GM11168 (cell line): ENCODE data around the gene OLFML2A.

Experiments used
- in situ Hi-C: fragments of 300-500 bp; cut with MboI; formaldehyde crosslinking; loops from one replicate; pipeline ENCODE4 v1.12.0; 2022; ENCODE audit warnings: low sequenced_read_pairs; ENCODE audit not compliant: unreplicated experiment

Gene OLFML2A

DNA sequence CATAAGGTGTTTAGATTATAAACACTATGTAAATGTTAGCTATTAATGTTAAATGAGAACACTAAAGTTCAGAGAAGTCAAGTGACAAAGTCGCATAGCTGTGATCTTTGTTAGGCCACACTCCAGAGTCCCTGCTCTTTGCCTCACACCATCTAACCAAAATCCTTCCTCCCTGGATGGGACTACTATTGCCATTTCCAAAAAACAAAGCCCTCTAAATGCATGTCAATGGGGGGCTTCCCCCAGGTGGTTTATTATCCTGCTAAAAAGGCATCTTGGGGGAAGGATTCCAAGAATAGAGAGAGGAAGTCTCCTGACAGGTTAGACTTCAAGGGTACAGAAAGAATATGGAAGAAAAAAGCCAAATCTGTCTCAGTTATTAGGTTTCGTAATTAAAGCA, 16.2 kb upstream of the OLFML2A start:
- in situ Hi-C loops: no loop called here

GRCh38 chr9:124761196-124761595, 15.7 kb upstream of the OLFML2A start:
- in situ Hi-C loops: no loop called here

- in situ Hi-C loops: no loop called here
These were observed 15.2 kb upstream of the OLFML2A start for GRCh38 chr9:124761710-124762109.

DNA sequence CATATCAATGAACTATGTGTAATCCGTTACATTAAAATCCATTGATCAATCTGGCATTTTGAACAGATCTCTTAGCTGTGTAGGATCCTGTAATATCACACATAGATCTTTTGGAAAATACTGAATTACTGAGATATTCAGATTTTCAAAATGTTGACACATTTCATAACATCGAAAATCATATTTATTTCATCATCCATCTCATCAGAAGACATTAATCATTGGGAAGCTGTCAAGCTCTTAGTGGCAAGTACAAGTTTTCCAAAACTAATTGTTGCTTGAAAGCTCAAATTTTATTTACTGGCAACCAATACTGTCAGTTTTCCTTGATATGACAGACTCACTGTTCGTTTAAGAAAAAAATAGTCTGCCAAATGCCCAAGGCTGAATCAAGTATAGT, 14.3 kb upstream of the OLFML2A start:
- in situ Hi-C loops: no loop called here

- in situ Hi-C loops: no loop called here
These were observed 12.0 kb upstream of the OLFML2A start for GRCh38 chr9:124764774-124765438.

GRCh38 chr9:124765439-124765835, 11.5 kb upstream of the OLFML2A start:
- in situ Hi-C loops: no loop called here

DNA sequence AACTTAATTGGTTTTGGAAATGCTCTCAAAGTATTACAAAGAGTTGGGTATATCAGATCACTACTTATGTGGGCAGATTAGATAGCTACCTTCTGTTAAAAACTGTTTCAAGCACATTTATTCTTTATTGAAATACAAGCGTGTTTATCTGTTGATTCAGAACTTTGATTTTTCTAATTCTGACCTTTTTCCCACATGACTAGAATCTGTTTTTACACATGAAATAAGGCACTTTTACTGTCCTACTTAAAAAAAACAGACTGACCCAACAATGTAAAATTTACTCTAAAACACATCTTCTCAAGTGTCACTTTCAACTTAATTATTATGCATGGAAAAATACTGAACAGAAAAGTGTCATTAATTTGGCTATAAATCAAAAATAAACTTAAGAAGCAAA, 10.6 kb upstream of the OLFML2A start:
- in situ Hi-C loops: no loop called here

DNA sequence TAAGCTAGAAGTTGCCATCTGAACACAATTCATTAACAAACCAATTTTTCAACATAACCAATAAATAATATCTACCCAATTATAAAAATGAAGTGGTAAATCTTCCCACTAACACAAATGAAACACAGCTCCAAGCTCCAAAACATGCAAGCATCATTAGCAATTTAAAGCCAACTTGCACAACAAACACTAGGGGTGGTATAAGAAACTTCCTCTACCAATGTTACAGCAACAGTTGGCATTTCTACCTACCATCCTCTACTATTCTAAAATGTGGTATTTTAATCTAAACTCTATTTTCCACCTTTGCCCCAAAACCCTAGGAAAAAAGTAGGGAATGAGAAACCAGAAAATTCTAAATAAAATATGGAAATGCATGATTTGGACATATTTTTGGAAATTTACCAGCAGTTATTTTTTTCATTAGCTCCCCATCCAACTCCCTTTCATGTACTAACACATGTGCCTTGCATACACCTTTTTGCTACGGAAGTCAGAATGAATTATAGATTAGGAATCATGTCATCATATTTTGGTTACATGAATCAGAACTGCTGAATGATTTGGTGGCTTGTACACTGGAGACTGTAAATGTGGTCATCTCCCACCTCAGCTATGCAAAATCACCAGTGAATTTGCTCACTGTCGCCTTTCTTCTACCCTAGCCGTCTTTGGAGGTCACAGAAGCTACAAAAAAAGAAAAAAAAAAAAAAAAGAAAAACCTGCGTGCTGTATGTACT, 9.9 kb upstream of the OLFML2A start:
- in situ Hi-C loops: no loop called here

DNA sequence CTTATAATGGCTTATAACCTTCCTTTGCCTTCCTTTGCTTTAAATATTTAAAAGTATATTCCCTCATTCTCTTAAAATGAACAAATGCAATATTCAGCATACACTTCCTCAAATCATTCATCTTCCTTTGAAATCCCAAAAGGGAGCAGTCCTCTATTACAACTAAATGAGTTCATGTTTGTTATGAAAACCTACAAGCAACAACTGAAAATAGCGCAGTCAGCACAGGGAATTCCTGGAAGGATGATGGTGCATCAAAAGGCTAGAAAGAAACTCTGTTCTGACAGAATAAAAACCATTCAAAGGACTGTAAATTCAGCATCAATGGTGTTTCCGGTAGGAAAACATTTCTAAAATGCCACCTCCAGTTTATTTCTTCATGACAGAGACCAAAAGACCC, 9.1 kb upstream of the OLFML2A start:
- in situ Hi-C loops: no loop called here

DNA sequence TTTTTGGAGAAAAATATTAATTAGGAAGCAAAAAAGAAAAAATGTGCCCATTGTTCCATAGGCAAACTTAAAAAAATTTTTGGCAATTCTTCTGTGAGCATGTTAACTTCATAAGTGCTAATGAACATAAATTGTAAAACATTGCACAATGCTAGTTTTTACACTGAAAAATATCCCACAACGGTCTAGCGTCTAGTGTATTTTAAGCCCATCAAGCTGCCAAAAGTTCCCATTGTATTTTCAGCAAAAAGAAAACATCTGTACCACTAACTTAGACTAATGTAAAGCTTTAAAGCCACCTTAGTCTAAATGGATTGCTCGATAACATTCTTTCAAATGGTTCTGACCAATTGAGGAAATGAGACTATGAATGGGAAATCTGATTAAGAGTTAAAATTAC, 8.6 kb upstream of the OLFML2A start:
- in situ Hi-C loops: no loop called here

GRCh38 chr9:124768750-124769548, 8.0 kb upstream of the OLFML2A start:
- in situ Hi-C loops: no loop called here

DNA sequence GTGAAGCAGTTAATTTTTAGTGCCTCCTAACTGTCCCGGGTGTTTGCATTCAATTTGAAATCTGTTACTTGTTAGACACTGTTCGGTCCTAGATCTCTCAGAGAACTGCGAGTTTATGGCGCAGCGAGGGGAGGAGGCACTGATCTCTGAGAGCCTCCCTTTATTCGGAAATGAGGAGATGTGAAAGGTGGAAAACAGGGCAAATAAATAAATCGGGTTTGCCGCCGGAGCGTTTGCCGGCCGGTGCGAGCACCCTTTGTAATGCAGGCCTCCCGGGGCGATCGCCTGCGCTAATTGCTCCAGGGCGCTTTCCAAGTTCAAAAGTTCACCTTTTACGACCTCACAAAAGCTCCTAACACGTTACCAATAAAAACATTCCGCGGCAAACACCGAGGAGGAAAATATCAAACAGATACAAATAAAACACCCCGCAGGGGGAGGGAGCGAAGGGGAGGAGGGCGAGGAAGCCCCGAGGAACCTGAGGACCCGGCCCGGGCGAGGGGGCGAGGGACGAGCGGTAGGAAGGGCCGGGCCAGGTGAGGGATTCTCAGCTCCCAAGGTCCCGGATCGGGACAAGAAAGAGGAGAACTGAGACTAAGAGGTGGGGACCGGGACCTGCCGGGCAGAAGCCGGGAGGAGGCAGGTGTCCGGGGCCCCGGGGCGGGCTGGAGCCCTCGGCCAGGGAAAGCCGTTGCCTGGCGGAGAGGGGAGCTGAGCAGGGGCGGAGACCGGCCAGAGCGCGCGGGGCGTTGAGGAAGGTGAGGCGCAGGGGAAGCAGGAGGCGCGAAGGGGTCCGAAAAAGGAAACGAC, 7.2 kb upstream of the OLFML2A start:
- in situ Hi-C loops: loop anchor here (5.0 kb wide), 1 partner anchor 83 kb away; the partner anchor contains the start of gene WDR38

DNA sequence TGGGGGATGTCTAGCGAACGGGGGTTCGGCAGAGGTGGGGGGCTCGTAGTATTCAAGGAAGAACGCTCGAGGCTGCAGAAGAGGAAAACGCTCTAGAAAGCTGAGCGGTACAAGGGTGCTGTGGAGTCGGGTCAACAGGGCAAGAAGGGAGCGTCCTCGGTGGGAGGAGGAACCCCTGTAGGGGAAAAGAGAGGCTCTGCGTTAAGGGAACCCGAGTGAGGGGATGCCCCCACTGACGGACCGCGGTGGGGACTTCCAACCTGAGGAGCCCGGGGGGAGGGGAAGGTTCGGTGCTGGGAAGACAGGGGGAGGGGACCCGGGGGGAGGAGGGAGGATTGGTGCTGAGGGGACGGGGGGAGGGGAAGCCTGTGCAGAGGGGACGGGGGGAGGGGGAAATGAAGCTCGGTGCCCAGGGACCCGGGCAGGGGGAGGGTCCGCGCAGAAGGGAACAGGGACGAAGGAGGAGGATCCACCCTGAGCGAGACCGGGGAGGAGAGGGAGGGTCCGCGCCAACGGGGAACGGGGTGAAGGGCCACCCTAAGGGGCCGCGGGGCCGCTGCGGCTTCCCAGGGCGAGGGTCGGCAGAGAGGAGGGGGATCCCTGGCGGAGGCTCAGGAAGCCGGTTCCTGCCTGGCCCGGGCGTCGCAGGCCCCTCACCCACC, 6.4 kb upstream of the OLFML2A start:
- in situ Hi-C loops: loop anchor here (5.0 kb wide), 1 partner anchor 82 kb away; the partner anchor contains the start of gene WDR38

GRCh38 chr9:124771021-124771866, 5.7 kb upstream of the OLFML2A start, which contains the start of gene NR6A1:
Gene NR6A1, minus strand, starts transcription at chr9:124771311.
- in situ Hi-C loops: loop anchor here (5.0 kb wide), 1 partner anchor 81 kb away; the partner anchor contains the start of gene WDR38

GRCh38 chr9:124771867-124772679, 4.9 kb upstream of the OLFML2A start:
- in situ Hi-C loops: loop anchor here (5.0 kb wide), 1 partner anchor 80 kb away; the partner anchor contains the start of gene WDR38

DNA sequence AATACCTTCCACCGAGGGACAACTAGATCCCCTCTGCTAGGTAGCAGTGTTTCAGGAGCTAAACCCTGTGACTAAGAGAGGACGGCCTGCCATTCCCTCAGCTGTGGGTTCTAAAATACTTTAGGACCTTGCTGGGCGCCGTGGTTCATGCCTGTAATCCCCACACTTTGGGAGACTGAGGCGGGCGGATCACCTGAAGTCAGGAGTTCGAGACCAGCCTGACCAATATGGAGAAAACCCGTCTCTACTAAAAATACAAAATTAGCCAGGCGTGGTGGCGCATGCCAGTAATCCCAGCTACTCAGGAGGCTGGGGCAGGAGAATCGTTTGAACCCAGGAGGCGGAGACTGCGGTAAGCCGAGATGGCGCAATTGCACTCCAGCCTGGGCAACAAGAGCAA, 4.1 kb upstream of the OLFML2A start:
- in situ Hi-C loops: loop anchor here (5.0 kb wide), 1 partner anchor 79 kb away; the partner anchor contains the start of gene WDR38

GRCh38 chr9:124773473-124774128, 3.3 kb upstream of the OLFML2A start:
- in situ Hi-C loops: loop anchor here (5.0 kb wide), 1 partner anchor 79 kb away; the partner anchor contains the start of gene WDR38
